CD14-positive monocyte (primary cell): ENCODE data around the gene SGCD. TPM values are rescaled to one million over a fixed set of nuclear protein-coding genes. Genes with fewer than 3 reads are reported as not detected.

Experiments
- DNase-seq, 3 donors: peaks; one replicate each; pipeline ENCODE4 v3.0.0-alpha.2; 2011 to 2022
- H2AFZ ChIP-seq: 2 replicates; pipeline ENCODE4 v1.6.0; 2012; ENCODE audit warnings: mild to moderate bottlenecking, low read depth, low read length, inconsistent platforms; ENCODE audit not compliant: insufficient read depth, poor library complexity, severe bottlenecking
- H3K27ac ChIP-seq, 2 donors: 1 replicate in 1 of 2; 2 replicates in 1 of 2; pipeline ENCODE4 v1.5.1; 2012 to 2013; ENCODE audit warnings: low read length in 2 of 2, control low read depth in 1 of 2, inconsistent platforms in 1 of 2, low read depth in 1 of 2, mild to moderate bottlenecking in 1 of 2
- H3K27me3 ChIP-seq, 2 donors: one replicate each; pipeline versions ENCODE4 v1.6.0 to v1.6.1; 2011 to 2013; ENCODE audit warnings: low read length in 2 of 2; ENCODE audit not compliant: control insufficient read depth in 2 of 2, insufficient read depth in 2 of 2
- H3K36me3 ChIP-seq, 2 donors: replicated peaks in 1 of 2; 1 replicate in 1 of 2; 2 replicates in 1 of 2; pipeline versions ENCODE4 v1.5.1 to v1.6.1; 2012 to 2013; ENCODE audit warnings: low read length in 2 of 2, control low read depth in 1 of 2, inconsistent platforms in 1 of 2, mild to moderate bottlenecking in 1 of 2; ENCODE audit not compliant: insufficient read depth in 2 of 2, control insufficient read depth in 1 of 2
- H3K4me1 ChIP-seq, 2 donors: 1 replicate in 1 of 2; 2 replicates in 1 of 2; pipeline versions ENCODE4 v1.5.1 to v1.6.1; 2012 to 2013; ENCODE audit warnings: low read length in 2 of 2, control low read depth in 1 of 2, inconsistent platforms in 1 of 2, mild to moderate bottlenecking in 1 of 2, moderate library complexity in 1 of 2; ENCODE audit not compliant: insufficient read depth in 2 of 2, control insufficient read depth in 1 of 2
- H3K4me2 ChIP-seq: replicated peaks from 2 replicates; pipeline ENCODE3; 2012; ENCODE audit warnings: low read length, moderate library complexity, mild to moderate bottlenecking; ENCODE audit not compliant: poor library complexity, severe bottlenecking; ENCODE audit errors: extremely low read depth
- H3K4me3 ChIP-seq, 3 experiments: fragments of 200-600 bp in 1 of 3; sonication (generic) in 1 of 3; replicated peaks in 1 of 3; 1 replicate in 2 of 3; 2 replicates in 1 of 3; pipeline ENCODE4 v1.5.1; 2011 to 2013; ENCODE audit warnings: low read length in 3 of 3, mild to moderate bottlenecking in 3 of 3, control low read depth in 2 of 3, low read depth in 2 of 3, inconsistent platforms in 1 of 3, moderate library complexity in 1 of 3
- H3K79me2 ChIP-seq: 2 replicates; pipeline ENCODE4 v1.6.0; 2012; ENCODE audit warnings: mild to moderate bottlenecking, control low read depth, inconsistent platforms, low read length, moderate library complexity; ENCODE audit not compliant: insufficient read depth
- H3K9ac ChIP-seq: 2 replicates; pipeline ENCODE4 v1.6.0; 2017; ENCODE audit warnings: low read length, mild to moderate bottlenecking; ENCODE audit not compliant: insufficient read depth, poor library complexity, severe bottlenecking
- H3K9me3 ChIP-seq, 2 donors: replicated peaks in 1 of 2; 1 replicate in 1 of 2; 2 replicates in 1 of 2; pipeline versions ENCODE4 v1.5.1 to v1.6.1; 2012 to 2013; ENCODE audit warnings: low read length in 2 of 2, control low read depth in 1 of 2; ENCODE audit not compliant: control insufficient read depth in 1 of 2, insufficient read depth in 1 of 2
- H4K20me1 ChIP-seq: 2 replicates; pipeline ENCODE4 v1.6.0; 2012; ENCODE audit warnings: mild to moderate bottlenecking, low read length, control low read depth, moderate library complexity; ENCODE audit not compliant: insufficient read depth
- H3K27ac Mint-ChIP-seq, 7 donors: one replicate each; pipeline ENCODE4 v1.8.0; 2020; ENCODE audit warnings: mild to moderate bottlenecking in 7 of 7, mixed read lengths in 7 of 7, moderate library complexity in 6 of 7, inconsistent platforms in 2 of 7
- H3K27me3 Mint-ChIP-seq, 3 donors: one replicate each; pipeline ENCODE4 v1.8.0; 2021 to 2022; ENCODE audit warnings: low read depth in 3 of 3, mild to moderate bottlenecking in 3 of 3, mixed read lengths in 3 of 3, moderate library complexity in 3 of 3, inconsistent platforms in 1 of 3
- H3K36me3 Mint-ChIP-seq, 2 donors: one replicate each; pipeline ENCODE4 v1.8.0; 2020; ENCODE audit warnings: mixed read lengths in 2 of 2, inconsistent platforms in 1 of 2, mild to moderate bottlenecking in 1 of 2
- H3K4me1 Mint-ChIP-seq: one replicate; pipeline ENCODE4 v1.8.0; 2020; ENCODE audit warnings: mild to moderate bottlenecking, mixed read lengths
- H3K4me3 Mint-ChIP-seq, 2 donors: one replicate each; pipeline ENCODE4 v1.8.0; 2020; ENCODE audit warnings: mild to moderate bottlenecking in 2 of 2, mixed read lengths in 2 of 2, moderate library complexity in 1 of 2
- H3K9me3 Mint-ChIP-seq, 7 donors: one replicate each; pipeline ENCODE4 v1.8.0; 2020 to 2022; ENCODE audit warnings: mixed read lengths in 7 of 7, mild to moderate bottlenecking in 6 of 7, moderate library complexity in 6 of 7, inconsistent platforms in 2 of 7
- CTCF ChIP-seq: fragments of 200-600 bp; IDR thresholded peaks from one replicate; pipeline ENCODE4 v1.8.0; 2022; ENCODE audit warnings: antibody characterized with exemption, mild to moderate bottlenecking
- WGBS: methylation state at CpG from one replicate; pipeline ENCODE4 v1.1.5; 2013; ENCODE audit warnings: missing lambda C conversion rate; ENCODE audit not compliant: insufficient coverage; 5-methylcytosine and 5-hydroxymethylcytosine counted together
- intact Hi-C, 2 donors: fragments of 100-400 bp; cut with micrococcal nuclease; formaldehyde crosslinking; loops; one replicate each; pipeline versions ENCODE4 v1.15.0 to v1.15.1; 2023
- polyA plus RNA-seq, 3 donors: library from polyadenylated mRNA; depleted of rRNA in 1 of 3; unstranded in 2 of 3; stranded (reverse) in 1 of 3; fragments of 300-500 nt in 2 of 3; fragments of >200 nt in 1 of 3; fragmentation: Illumina TruSeq in 2 of 3; gene quantifications; 1 replicate in 2 of 3; 2 replicates in 1 of 3; pipeline ENCODE4 v1.2.3, GENCODE V29; 2012 to 2021

Gene SGCD
- polyA plus RNA-seq, 3 donors, result not detected

- WGBS, result 33% methylated on average over 1 of the region's 1 CpG
- Mint-ChIP-seq H3K4me3 (no peak overlapping the region), H3K4me1 (no peaks in the 10 kb centered on the region), H3K36me3 (no peaks in the 10 kb centered on the region), H3K27ac (no peak overlapping the region), H3K9me3 (peaks cover 4 to 15% (median 10%) of the 10 kb centered on the region in 7 donors), H3K27me3 (peaks cover 0 to 2% (median 1%) of the 10 kb centered on the region in 3 donors)
- Histone ChIP-seq H3K9me3 (peaks cover 5 to 10% of the 10 kb centered on the region in 2 donors), H3K4me2 (no peak overlapping the region), H4K20me1 (no peaks in the 10 kb centered on the region), H3K36me3 (no peaks in the 10 kb centered on the region), H3K4me3 (no peak overlapping the region), H3K27me3 (no peaks in the 10 kb centered on the region), H3K4me1 (no peaks in the 10 kb centered on the region), H3K27ac (no peak overlapping the region), H3K79me2 (no peaks in the 10 kb centered on the region), H2AFZ (no peak overlapping the region), H3K9ac (no peak overlapping the region)
- no peak for DNase-seq
- no peak for TF ChIP-seq CTCF
- intact Hi-C loops, result no loop called here
These were observed 164.8 kb downstream of the SGCD start for GRCh38 chr5:156491766-156492165.

- no peak overlapping the region for H3K4me2 ChIP-seq
- 86% methylated on average over 2 of the region's 3 CpGs for WGBS
- H3K36me3 ChIP-seq, result no peaks in the 10 kb centered on the region
- H3K9ac ChIP-seq, result no peak overlapping the region
- intact Hi-C loops, result no loop called here
- Mint-ChIP-seq H3K36me3 (no peaks in the 10 kb centered on the region), H3K4me3 (no peak overlapping the region), H3K27ac (no peak overlapping the region), H3K27me3 (peaks cover 0 to 2% (median 0%) of the 10 kb centered on the region in 3 donors), H3K4me1 (no peaks in the 10 kb centered on the region), H3K9me3 (peaks cover 0 to 8% (median 3%) of the 10 kb centered on the region in 7 donors)
- no peaks in the 10 kb centered on the region for H3K27me3 ChIP-seq
- no peak overlapping the region for H3K4me3 ChIP-seq
- DNase-seq, result no peak
- H3K79me2 ChIP-seq, result no peaks in the 10 kb centered on the region
- no peaks in the 10 kb centered on the region for H3K4me1 ChIP-seq
- H2AFZ ChIP-seq, result no peak overlapping the region
- H3K27ac ChIP-seq, result no peak overlapping the region
- no peak for TF ChIP-seq CTCF
- no peaks in the 10 kb centered on the region for H4K20me1 ChIP-seq
- peaks cover 0 to 3% of the 10 kb centered on the region in 2 donors for H3K9me3 ChIP-seq
These were observed 169.3 kb downstream of the SGCD start for GRCh38 chr5:156496291-156496690.
